Loucy (cell line): ENCODE data around the gene SORCS2.

ENCODE experiments used
- CTCF ChIP-seq: fragments of 200-600 bp; sonication (generic); conservative IDR thresholded peaks from 2 replicates; pipeline ENCODE4 v1.5.1; 2014; ENCODE audit warnings: mild to moderate bottlenecking, antibody characterized with exemption, low read length
- EZH2phosphoT487 ChIP-seq: fragments of 200-600 bp; IDR thresholded peaks from 2 replicates; pipeline ENCODE4 v1.6.1; 2018; ENCODE audit warnings: antibody characterized with exemption, mild to moderate bottlenecking, moderate library complexity, borderline replicate concordance

- TF ChIP-seq EZH2phosphoT487 (no peak), CTCF (no peak)
These were observed 136.0 kb downstream of the SORCS2 start for GRCh38 chr4:7328162-7328912.
